Eye (tissue), 1 donor: ENCODE results near the gene UBB.

ENCODE experiments used
- DNase-seq: peaks from one replicate; pipeline ENCODE4 v3.0.0-alpha.2; 2015

Gene UBB

DNA sequence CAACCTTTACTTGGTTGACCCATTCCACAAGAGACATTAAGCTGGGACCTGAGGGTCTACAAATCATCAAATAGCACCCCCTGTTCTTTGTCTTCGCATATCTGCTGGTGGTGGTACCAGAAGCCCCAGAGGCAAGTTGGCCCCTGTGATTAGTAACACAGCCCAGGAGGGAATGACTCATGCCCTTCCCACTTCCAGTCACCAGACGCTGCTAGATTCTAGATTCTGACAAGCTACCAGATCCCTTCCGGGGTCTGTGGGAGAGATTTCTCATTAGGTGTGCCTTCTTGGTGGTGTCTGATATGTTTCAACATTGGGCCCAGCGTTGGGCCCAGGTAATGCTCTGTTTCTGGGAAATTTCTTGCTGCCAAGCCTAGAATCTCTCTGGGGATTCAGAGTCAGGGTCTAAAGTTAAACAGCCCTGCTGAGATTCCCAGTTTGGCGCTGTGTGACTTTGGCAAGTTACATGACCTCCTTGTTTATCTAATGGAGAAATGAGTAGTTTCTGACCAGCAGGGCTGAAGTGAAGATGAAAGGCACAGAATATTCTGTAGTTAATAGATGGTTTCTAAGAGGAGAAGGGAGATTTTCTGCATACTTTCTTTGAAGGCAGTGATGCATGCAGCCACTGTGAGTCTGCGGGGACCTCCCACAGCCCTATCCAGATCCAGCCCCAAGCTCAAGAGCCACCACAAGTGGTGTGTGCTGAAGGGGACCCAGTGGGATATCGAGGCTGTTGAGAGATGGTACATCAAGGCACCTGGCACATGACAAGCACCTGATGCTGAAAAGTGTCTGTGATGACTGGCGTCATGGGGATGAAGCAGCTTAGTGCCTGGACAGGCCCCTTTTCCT lies 38.4 kb downstream of the UBB start:
- no peak for DNase-seq

DNA sequence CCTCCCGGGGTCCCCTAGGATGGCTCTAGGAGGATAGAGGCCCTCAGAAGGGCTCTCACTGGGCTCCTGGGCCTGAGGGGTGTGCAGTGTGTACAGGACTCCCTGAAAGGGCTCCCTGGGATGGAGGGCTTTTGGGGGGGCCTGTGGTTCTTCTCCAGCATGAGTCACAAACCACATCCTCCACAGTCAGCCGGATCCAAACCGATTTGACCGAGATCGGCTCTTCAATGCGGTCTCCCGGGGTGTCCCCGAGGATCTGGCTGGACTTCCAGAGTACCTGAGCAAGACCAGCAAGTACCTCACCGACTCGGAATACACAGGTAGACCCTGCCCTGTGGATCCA lies 39.0 kb downstream of the UBB start:
- DNase-seq, result no peak

DNA sequence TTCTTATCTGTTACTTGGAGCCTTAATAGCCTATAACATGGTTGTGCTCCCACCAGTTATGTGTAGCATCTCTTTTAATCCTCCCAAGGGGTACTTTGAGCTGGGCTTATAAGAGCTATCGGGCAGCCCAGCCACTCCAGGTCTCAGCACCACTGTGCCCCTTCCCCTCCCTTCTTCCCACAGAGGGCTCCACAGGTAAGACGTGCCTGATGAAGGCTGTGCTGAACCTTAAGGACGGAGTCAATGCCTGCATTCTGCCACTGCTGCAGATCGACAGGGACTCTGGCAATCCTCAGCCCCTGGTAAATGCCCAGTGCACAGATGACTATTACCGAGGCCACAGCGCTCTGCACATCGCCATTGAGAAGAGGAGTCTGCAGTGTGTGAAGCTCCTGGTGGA lies 41.5 kb downstream of the UBB start:
- no peak for DNase-seq

DNA sequence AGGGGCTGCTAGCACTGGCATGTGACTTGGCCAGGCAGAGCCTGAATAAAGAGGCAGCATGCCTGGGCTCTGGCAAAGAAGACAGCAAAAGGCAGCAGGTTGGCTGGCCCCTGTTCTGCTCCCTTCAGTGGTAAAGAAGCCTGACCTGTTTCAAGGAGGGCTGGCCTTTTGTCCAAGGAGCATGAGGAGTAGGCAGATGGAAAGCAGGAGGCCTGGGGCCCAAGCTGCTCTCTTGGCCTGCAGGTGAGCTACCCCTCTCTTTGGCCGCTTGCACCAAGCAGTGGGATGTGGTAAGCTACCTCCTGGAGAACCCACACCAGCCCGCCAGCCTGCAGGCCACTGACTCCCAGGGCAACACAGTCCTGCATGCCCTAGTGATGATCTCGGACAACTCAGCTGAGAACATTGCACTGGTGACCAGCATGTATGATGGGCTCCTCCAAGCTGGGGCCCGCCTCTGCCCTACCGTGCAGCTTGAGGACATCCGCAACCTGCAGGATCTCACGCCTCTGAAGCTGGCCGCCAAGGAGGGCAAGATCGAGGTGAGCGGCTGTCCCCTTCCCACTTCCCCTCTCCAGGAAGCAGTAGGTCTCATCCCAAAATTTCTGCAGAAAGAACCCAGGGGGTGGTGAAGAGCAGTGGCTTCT lies 42.5 kb downstream of the UBB start:
- DNase-seq, result no peak

DNA sequence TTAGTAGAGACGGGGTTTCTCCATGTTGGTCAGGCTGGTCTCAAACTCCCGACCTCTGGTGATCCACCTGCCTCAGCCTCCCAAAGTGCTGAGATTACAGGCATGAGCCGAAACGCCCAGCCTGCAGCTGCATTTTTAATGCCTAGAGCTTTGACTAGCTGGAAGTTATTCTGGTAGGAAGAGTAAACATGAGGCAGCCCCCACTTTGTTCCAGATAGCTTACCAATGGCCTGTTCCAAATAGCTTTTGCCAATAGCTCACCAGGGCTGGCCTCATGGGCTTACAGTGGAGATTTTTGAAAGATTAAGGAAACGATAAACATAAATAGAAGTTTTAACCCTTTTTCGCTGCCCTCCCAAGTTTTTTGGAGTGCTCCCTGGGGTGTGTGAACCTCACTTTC lies 44.3 kb downstream of the UBB start:
- DNase-seq, result no peak

DNA sequence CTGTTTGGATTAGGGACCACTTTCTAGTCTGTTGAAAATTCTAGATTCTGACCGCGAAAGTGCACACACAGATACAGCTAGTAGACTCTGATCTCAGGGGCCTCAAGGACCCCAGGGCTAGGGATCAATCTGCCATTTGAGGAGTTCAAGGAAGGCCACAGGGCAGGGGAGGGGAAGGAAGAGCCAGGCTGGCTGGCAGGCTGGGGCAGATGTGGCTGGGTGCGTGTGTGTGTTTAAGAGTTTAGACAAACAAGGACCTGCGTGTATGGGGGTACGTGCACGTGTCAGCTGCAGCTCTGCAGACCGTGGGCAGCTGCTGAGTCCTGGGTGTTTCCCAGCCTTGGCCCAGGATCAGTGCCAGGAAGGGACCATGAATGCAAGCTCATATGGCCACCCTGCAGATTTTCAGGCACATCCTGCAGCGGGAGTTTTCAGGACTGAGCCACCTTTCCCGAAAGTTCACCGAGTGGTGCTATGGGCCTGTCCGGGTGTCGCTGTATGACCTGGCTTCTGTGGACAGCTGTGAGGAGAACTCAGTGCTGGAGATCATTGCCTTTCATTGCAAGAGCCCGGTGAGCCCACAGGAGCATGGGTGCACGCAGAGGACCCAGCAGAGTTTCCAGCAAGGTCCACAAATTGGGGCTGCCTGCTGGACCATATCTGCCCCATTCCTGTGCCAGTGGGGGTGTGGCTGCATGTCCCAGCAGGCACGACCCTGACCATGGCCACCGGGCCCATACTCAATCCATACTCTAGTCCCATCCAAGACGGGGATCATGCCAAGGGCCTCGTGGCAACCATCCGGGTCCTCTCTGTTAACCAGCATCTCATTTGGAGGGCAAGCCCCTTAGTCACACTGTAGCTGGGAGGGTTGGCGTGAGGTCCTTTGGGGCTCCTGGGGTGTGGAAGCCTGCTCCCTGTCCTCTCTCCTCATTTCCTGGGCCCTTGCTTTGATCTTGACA lies 45.1 kb downstream of the UBB start:
- DNase-seq, result no peak

DNA sequence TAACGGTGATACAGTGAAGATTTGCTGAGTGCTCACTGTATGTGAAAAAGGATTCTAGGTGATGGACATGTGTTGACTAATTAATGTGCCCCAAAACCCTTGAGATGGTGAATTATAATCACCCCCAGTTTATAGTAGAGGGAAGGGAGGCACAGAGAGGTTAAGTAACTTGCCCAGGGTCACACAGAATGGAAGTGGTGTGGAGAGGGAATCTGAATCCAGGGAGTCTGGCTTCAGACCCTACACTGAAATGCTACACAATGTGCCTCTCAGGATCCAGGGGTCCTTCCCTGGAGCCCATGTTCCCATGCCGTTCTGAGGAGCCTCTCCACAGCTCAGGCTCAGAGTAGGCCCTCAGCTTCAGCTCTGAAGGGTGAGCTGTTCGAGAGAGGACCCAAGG lies 46.1 kb downstream of the UBB start:
- DNase-seq, result no peak

DNA sequence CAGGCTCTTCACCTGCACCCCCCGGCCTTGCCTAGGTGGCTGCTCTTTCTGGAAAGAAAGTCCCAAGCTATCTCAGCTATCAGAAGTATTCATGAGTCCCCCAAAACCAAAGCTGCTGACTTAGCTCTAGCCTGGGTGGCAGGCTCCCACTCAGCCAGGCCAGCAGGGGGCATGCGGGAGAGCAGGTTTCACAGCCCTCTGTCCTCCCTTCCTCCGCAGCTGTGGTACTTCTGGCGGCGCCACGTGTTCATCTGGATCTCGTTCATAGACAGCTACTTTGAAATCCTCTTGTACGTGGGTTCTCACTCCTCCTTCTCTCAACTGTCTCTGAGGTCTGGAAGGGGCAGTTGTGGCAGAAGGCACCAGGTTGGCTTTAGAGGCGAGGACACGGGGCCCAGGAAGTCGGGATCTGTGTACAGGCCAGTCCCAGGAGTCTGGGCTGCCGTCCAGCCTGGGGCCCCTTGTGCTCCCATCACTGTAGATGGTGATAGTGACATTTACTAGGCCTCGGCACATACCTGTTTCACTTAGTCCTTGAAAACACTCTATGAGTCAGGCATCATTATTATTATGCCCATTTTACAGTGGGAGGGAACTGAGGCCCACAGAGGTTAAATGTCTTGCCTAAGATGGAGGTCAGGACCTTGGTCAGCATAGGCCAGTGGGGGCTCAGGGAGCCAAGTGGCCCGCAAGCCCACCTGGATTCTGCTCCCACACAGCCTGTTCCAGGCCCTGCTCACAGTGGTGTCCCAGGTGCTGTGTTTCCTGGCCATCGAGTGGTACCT lies 47.4 kb downstream of the UBB start:
- DNase-seq, result peak; percentile 64

DNA sequence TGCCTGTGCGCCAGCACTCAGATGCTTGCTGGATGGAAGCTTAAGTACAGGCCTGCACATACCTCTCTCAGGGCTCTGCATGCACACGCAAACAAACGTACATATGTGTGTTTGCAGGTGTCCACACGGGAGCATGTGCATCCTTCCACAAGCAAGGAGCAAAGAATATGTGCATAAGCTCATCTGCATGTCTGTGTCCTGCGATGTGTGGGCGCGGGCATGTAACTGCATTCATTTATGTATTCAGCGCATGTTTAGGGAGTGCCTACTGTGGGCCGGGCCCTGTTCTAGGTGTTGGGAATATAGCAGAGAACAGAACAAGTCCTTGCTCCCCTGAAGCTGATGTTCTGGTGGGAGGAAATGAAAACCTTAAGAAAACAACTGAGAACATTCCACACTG lies 48.2 kb downstream of the UBB start:
- no peak for DNase-seq

DNA sequence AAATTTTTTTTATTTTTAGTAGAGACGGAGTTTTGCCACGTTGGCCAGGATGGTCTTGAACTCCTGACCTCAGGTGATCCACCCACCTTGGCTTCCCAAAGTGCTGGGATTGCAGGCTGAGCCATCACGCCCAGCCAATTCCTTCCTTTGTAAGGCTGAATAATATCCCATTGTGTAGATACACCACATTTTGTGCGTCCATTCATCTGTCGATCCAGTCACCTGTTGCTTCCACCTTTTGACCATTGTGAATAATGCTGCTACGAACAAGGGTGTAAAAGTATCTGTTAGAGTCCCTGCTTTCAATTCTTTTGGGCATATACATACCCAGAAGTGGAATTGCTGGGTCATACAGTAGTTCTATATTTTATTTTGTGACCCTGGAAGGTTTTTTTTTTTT lies 49.8 kb downstream of the UBB start:
- no peak for DNase-seq

DNA sequence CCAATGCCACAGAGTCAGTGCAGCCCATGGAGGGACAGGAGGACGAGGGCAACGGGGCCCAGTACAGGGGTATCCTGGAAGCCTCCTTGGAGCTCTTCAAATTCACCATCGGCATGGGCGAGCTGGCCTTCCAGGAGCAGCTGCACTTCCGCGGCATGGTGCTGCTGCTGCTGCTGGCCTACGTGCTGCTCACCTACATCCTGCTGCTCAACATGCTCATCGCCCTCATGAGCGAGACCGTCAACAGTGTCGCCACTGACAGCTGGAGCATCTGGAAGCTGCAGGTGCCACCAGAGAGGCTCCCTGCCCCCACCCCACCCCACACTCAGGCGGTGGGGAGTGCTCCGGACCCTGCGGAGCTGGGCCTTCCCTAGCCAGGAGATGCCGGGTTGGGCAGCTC lies 51.1 kb downstream of the UBB start:
- no peak for DNase-seq
